GM12878 (cell line): ENCODE measurements around the gene STX1B. TPM values are rescaled to one million over a fixed set of nuclear protein-coding genes. Genes with fewer than 3 reads are reported as not detected.

ENCODE experiments used
- CHD2 ChIP-seq: IDR thresholded peaks from 2 replicates; pipeline ENCODE4 v1.6.1; 2011; ENCODE audit warnings: low read depth, low read length, improper control_type of control experiment, borderline replicate concordance
- EZH2 ChIP-seq: IDR thresholded peaks from 2 replicates; pipeline ENCODE4 v1.6.1; 2012; ENCODE audit warnings: low read depth, mild to moderate bottlenecking, control low read depth, inconsistent platforms, low read length, borderline replicate concordance; ENCODE audit not compliant: control insufficient read depth
- IKZF1 ChIP-seq: fragments of 450-650 bp; conservative IDR thresholded peaks from 2 replicates; pipeline ENCODE4 v1.6.1; 2017; ENCODE audit warnings: antibody characterized with exemption, mild to moderate bottlenecking
- PRDM15 ChIP-seq: fragments of 450-650 bp; formaldehyde crosslinking; IDR thresholded peaks from 2 replicates; pipeline ENCODE4 v1.4.0; 2020; ENCODE audit warnings: mild to moderate bottlenecking, moderate library complexity
- RELA ChIP-seq: fragments of 450-650 bp; IDR thresholded peaks from 2 replicates; pipeline ENCODE4 v1.8.0; 2014; ENCODE audit warnings: borderline replicate concordance; ENCODE audit not compliant: partially characterized antibody
- RELB ChIP-seq: fragments of 450-650 bp; IDR thresholded peaks from 2 replicates; pipeline ENCODE4 v1.6.1; 2017; ENCODE audit warnings: low read depth, mild to moderate bottlenecking, moderate library complexity
- SP1 ChIP-seq: IDR thresholded peaks from one replicate; pipeline ENCODE4 v1.6.1; 2011; ENCODE audit warnings: low read depth, low read length
- ZBTB40 ChIP-seq: fragments of 450-650 bp; IDR thresholded peaks from 2 replicates; pipeline ENCODE4 v1.6.1; 2016; ENCODE audit warnings: mild to moderate bottlenecking, moderate library complexity, borderline replicate concordance
- ZNF217 ChIP-seq: fragments of 450-650 bp; IDR thresholded peaks from 2 replicates; pipeline ENCODE4 v1.6.1; 2017; ENCODE audit warnings: antibody characterized with exemption, mild to moderate bottlenecking
- ZNF384 ChIP-seq: IDR thresholded peaks from 2 replicates; pipeline ENCODE4 v1.6.1; 2012; ENCODE audit warnings: low read depth, mild to moderate bottlenecking, low read length, improper control_type of control experiment, borderline replicate concordance
- polyA plus RNA-seq, 11 experiments: library from polyadenylated mRNA; depleted of rRNA in 4 of 11; unstranded in 6 of 11; stranded (reverse) in 5 of 11; fragments of >200 nt; fragmentation: Nextera tagmentation in 4 of 11; fragmentation: Illumina TruSeq in 1 of 11; extraction: Ambion mirVana in 4 of 11; extraction: Trizol in 1 of 11; gene quantifications; 1 replicate in 1 of 11; 2 replicates in 10 of 11; pipeline versions ENCODE4 v1.2.1 to v1.2.3, GENCODE V29; 2011 to 2016; ENCODE audit warnings: inconsistent platforms in 2 of 11, missing spikeins in 2 of 11, low read depth in 1 of 11
- total RNA-seq, 4 experiments: library from RNA; depleted of rRNA in 3 of 4; stranded (reverse); fragments of >200 nt in 3 of 4; fragmentation: Illumina TruSeq in 1 of 4; extraction: Trizol in 1 of 4; gene quantifications; 2 replicates each; pipeline versions ENCODE4 v1.2.1 to v1.2.3, GENCODE V29; 2013 to 2021

STX1B gene
- total and polyA plus RNA-seq, 10 of the 15 experiments (the other 5 are each of a cell fraction or from before 2014, with no cell fraction given) = 0.22 to 2.5 (median 1.1) TPM

- TF ChIP-seq PRDM15 (CRISPR knock-in tag) = no peak
- no peak for TF ChIP-seq ZNF384
- no peak for TF ChIP-seq EZH2
- no peak for TF ChIP-seq RELB
- no peak for TF ChIP-seq ZNF217
- no peak for TF ChIP-seq RELA
- TF ChIP-seq IKZF1 = no peak
- TF ChIP-seq CHD2 = no peak
- TF ChIP-seq ZBTB40 = no peak
- no peak for TF ChIP-seq SP1
- TF ChIP-seq, all 136 proteins: peak for 0
Measured at GRCh38 chr16:31006589-31006988, 3.8 kb downstream of the STX1B start (continued).
